Measurements from ENCODE around the gene NTSR2. TPM values are rescaled to one million over a fixed set of nuclear protein-coding genes. Genes with fewer than 3 reads are reported as not detected.

The NTSR2 gene
- total RNA-seq, 1 donor from 2014 or later, result not detected

- no peak for ATAC-seq
These were observed 13.7 kb downstream of the NTSR2 start for GRCh38 chr2:11656252-11656651.

DNA sequence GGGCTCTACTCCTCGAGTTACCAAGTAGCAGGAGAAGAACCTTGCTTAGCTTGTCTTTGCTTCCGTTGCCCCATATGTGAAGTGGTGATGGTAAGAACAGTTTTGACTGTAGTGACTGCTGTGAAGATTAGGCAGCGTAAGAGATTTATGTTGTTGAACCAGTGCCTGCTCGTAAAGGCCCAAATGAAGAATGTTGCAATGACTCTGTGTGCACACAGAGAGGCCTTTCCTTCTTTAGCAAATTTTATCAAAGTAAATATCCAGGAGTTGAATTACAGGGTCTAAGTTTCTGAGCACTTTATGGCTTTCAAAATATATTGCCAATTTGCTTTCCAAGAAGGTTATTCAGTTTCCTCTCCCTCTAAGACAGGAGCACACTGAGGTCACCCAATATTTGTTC, 14.5 kb downstream of the NTSR2 start:
- no peak for ATAC-seq

DNA sequence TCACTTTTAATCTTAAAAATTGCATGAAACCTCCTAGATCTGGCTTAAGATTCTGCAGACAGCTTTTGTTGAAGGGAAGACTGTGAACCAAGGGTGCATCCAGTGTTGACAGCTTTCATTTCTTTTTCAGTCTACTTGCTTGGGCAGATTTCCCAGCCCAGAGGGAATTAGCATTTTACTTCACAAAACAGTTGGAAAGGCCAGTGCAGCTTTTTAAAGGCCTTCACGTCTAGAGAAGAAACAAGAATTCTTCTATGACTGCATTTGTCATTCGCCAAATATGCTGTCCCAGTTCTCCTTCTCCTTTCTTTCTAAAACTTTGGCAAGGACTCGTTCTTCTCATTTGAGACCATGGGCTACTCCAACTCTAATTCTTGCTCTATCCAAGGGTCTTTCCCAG, 17.4 kb downstream of the NTSR2 start:
- no peak for ATAC-seq

DNA sequence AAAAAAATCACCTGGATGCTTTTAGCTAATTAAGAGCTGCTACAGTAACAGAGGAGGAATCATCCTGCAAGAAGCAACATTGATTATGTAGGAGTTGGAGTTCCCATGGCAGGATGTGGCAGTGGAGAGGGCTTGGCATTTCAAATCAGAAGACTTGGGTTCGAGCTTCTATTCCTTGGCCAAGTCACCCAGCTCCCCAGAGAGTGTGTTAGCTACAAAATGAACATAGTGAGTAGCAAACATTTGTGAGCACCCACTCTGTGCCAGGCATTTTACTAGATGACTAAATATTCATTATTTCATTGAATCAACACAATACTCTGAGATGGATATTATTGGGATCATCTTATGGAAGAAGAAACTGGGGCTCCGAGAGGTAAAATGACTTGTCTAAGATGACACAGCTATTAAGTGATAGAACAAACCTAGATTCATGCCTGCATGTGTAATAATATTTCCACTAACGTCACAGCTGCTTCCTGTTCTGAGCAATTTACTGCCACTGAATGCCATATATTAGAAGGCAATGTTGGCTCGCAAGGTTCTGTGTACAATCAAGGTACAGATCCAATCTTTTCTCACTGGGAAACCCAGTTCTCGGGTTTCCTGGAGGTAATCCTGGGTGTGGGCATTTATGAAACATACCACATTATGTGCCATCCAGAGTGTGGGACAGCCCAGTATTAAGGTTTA, 18.0 kb downstream of the NTSR2 start:
- ATAC-seq, result no peak

- ATAC-seq, result no peak
These were observed 20.9 kb downstream of the NTSR2 start for GRCh38 chr2:11649093-11649492.

- peak; percentile 52 for ATAC-seq
These were observed 22.0 kb downstream of the NTSR2 start for GRCh38 chr2:11647834-11648600.

GRCh38 chr2:11646530-11646929, 23.5 kb downstream of the NTSR2 start:
- no peak for ATAC-seq

DNA sequence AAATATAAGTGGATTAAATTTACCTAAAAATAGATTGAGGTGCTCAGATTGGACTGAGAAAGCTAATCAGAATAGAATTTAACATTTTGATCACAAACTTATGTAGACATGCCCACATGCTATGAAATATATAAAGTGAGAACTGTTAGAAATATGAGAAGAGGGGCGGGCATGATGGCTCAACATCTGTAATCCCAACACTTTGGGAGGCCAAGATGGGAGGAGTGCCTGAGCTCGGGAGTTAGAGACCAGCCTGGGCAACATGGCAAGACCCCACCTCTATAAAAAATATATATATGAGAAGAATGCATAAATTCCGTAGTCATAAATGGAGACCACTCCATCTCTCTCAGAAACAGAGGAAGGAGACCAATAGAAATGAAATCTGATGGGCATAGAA, 25.7 kb downstream of the NTSR2 start:
- no peak for ATAC-seq

DNA sequence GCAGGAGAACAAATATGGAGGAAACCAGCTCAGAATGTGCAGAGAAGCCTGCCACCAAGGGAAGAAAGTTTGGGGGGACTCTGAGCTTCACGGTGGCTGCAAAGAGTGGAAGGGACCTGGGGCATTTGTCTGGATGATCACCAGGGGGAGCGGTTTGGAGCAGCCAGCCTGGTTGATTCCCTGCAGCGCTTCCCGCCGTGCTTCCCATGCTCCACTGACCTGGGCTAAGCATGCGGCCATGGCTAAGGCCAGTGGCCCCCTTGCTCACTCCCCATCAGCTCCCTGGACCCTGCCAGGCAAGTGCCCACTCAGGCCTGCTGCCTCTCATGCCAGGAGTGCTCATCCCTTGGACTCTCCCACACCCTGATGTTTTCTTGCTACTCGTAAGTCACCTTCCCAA, 27.0 kb downstream of the NTSR2 start:
- ATAC-seq, result no peak

GRCh38 chr2:11640132-11640531, 29.9 kb downstream of the NTSR2 start:
- ATAC-seq, result no peak

DNA sequence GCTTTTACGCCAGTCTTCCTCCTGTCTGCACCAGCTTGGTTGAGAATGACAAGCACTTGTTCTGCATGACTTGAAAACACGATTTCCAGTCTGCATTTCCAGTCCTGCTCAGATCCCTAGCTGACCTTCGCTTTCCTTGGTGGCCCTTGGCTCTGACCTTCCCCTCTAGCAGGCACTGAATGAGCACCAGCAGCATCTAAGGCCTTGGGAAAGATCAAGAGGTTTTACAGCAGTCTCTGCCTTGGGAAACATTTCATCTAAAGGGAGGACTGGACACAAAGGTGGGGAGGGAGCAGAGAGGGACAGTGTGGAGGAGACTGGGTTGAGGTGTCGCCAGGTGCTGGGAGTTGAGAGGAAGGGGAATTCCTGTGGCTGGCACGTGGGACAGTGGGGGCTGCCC, 30.5 kb downstream of the NTSR2 start:
- no peak for ATAC-seq

GRCh38 chr2:11637546-11637945, 32.4 kb downstream of the NTSR2 start:
- ATAC-seq, result no peak

- no peak for ATAC-seq
These were observed 33.3 kb downstream of the NTSR2 start for GRCh38 chr2:11636593-11637295.

DNA sequence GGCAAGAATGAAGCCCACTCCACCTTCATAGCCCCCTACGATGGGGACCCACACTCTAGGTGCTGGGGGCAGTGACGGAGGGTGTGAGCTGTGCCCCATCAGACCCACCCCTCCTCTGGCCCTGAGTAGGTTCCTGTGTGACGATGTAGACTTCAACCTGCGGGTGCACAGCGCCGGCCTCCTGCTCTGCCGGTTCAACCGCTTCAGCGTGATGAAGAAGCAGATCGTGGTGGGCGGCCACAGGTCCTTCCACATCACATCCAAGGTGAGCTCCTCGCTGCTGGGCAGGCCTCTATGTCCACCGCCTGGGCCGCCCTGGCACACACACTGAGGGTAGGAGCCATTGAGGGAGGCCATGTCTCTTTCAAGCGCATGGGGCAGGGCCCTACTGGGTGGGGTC, 34.9 kb downstream of the NTSR2 start:
- no peak for ATAC-seq

GRCh38 chr2:11634584-11634983, 35.4 kb downstream of the NTSR2 start:
- ATAC-seq, result no peak

GRCh38 chr2:11633923-11634478, 36.0 kb downstream of the NTSR2 start:
- no peak for ATAC-seq

- ATAC-seq, result peak; percentile 86
These were observed 38.5 kb downstream of the NTSR2 start for GRCh38 chr2:11631462-11631861.

GRCh38 chr2:11630855-11631254, 39.1 kb downstream of the NTSR2 start:
- no peak for ATAC-seq

DNA sequence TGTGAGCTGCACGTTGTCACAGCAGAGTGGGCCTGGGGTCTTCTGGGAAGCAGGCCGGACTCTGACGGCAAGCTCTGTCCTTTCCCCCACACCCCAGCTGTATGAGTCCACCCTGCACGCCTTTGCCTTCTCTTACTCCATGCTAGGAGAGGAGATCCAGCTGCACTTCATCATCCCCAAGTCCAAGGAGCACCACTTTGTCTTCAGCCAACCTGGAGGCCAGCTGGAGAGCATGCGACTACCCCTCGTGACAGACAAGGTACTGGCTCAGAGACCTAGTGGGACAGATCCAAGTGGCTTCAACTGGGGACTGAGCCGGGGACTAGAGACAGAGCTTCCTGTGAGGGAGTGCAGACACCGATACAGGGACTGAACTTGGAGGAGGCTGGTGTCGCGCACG, 40.1 kb downstream of the NTSR2 start:
- ATAC-seq, result no peak

DNA sequence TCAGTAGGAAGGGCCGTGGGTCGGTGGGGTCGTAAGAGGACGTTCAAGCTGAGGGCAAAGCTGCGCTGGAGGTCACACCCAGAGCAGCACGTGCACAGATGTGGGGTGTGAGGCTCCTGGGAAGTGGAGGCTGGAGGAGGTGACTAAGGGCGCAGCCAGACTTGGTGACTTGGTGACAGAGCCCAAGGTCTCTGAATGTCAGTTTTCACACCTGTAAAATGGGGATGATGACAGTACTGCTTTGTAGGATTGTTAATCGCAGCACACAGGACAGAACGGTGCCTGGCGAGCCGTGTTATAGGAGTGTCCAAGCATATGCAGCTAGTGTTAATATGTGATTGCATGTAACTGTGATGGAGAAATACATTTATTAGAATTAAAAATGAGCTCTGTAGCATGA, 40.8 kb downstream of the NTSR2 start:
- no peak for ATAC-seq

- no peak for ATAC-seq
These were observed 41.3 kb downstream of the NTSR2 start for GRCh38 chr2:11628675-11629074.

DNA sequence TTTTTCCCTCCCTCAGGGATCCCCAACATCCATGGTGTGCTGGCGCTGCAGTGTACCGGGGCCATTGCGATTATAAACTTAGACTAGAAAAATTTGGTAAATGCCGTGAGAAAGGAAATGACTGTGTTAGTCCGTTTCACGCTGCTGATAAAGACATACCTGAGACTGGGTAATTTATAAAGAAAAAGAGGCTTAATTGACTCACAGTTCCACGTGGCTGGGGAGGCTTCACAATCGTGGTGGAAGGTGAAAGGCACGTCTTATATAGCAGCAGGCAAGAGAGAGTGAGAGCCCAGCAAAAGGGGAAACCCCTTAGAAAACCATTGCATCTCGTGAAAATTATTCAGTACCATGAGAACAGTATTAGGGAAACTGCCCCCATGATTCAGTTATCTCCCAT, 44.3 kb downstream of the NTSR2 start:
- no peak for ATAC-seq

- no peak for ATAC-seq
These were observed 45.1 kb downstream of the NTSR2 start for GRCh38 chr2:11624893-11625292.

Data from esophagus mucosa (tissue), 1 donor.